Stimulated activated naive CD8-positive, alpha-beta T cell treated with anti-CD3 and anti-CD28 coated beads, Interleukin-15, amount 100 ng/mL, for 72 hours (primary cell): Measurements from ENCODE around the gene ALDH5A1.

Experiments used
- ATAC-seq: fragments of 150-1000 bp; cut with Tn5 transposase; 2 replicates; pipeline ENCODE4 v1.10.0; 2021; ENCODE audit warnings: mild to moderate bottlenecking, moderate library complexity
- DNase-seq, 2 donors: peaks; one replicate each; pipeline ENCODE4 v3.0.0; 2021 to 2022
- H3K27ac Mint-ChIP-seq, 2 donors: one replicate each; pipeline ENCODE4 v1.8.0; 2022; ENCODE audit warnings: mild to moderate bottlenecking in 2 of 2, mixed read lengths in 2 of 2, moderate library complexity in 2 of 2
- H3K27me3 Mint-ChIP-seq: one replicate; pipeline ENCODE4 v1.8.0; 2022; ENCODE audit warnings: mixed read lengths
- H3K4me1 Mint-ChIP-seq: one replicate; pipeline ENCODE4 v1.8.0; 2022; ENCODE audit warnings: mild to moderate bottlenecking, mixed read lengths
- H3K4me3 Mint-ChIP-seq, 2 donors: one replicate each; pipeline ENCODE4 v1.8.0; 2022; ENCODE audit warnings: mild to moderate bottlenecking in 2 of 2, mixed read lengths in 2 of 2, moderate library complexity in 1 of 2
- H3K9me3 Mint-ChIP-seq, 2 donors: one replicate each; pipeline ENCODE4 v1.8.0; 2022; ENCODE audit warnings: mixed read lengths in 2 of 2

ALDH5A1 gene

DNA sequence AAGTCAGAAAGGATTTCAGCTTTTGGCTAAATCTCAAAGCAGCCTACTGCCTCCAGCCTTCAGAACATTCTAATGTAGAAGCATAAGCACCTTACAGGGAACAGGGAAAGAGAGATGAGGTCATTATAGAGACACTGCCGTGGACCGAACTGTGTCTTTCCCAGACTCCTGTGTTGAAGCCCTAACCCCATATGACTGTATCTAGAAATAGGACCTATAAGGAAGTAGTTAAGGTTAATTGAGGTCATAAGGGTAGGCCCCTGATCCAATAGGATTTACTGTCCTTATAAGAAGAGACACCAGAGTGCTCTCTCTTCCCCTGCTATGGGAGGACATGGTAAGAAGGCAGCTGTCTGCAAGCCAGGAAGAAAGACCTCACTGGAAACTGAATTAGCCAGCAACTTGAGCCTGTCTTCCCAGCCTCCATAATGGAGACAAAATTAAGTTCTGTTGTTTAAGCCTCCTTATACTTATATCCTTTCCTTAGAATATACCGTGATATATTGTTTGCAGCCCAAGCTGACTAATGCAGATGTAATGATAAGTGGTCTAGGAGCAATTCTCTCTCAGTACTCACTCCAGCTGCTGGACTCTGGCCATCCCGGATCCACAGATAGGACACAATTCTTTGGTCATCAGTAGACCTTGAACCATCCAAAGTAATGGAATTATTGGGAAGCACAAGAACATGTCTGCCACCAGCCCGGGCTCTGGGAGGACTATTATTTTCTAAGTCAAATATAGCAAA is 71.4 kb downstream of the ALDH5A1 start:
- Mint-ChIP-seq H3K4me3 (no peak overlapping the region), H3K27me3 (peaks cover 6% of the 10 kb centered on the region), H3K4me1 (no peaks in the 10 kb centered on the region), H3K27ac (no peak overlapping the region), H3K9me3 (no peaks in the 10 kb centered on the region)
- DNase-seq (no peak), ATAC-seq (no peak)

DNA sequence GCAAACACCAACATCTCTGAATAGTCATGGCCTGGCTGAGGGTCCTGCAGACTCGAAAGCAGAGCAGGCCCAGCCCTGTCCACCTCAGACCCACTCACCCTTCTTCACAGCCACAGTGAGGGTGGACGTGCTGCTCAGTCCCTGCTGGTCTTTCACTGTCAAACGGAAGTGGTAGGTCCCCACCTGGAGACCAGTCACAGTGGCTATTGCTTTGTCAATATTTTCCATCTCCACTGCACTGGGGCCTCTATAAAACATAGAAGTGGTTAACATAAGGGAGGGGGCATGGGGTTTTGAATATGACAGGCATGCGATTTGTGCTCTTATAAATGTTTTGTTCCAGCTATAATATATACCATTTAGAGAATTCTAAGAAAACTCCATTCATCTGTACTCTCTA is 73.9 kb downstream of the ALDH5A1 start:
- Mint-ChIP-seq H3K27ac (no peak overlapping the region), H3K4me1 (no peaks in the 10 kb centered on the region), H3K4me3 (no peak overlapping the region), H3K27me3 (no peaks in the 10 kb centered on the region), H3K9me3 (no peaks in the 10 kb centered on the region)
- DNase-seq (no peak), ATAC-seq (no peak)

DNA sequence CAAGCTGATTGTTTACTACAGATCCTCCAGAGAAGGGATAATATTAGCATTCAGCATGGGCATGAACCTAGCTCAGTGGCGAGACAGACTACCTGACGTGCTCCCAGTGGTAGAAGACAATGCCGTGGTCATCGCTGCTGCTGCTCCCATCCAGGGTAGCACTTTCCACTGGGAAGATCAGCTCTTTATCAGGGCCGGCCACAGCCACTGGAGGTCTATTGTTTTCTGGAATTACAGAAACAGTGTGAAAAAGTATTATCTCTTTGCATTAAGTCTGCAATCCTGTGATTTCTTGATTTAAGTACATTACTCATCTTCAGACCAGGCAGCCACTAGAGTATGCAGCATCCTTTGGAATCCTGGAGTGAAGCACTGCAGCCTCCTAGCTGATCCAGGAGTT is 75.0 kb downstream of the ALDH5A1 start:
- H3K27me3 Mint-ChIP-seq, result no peaks in the 10 kb centered on the region
- ATAC-seq, result no peak
- no peaks in the 10 kb centered on the region for H3K4me1 Mint-ChIP-seq
- DNase-seq, result no peak
- H3K4me3 Mint-ChIP-seq, result no peak overlapping the region
- H3K27ac Mint-ChIP-seq, result no peak overlapping the region
- H3K9me3 Mint-ChIP-seq, result no peaks in the 10 kb centered on the region

DNA sequence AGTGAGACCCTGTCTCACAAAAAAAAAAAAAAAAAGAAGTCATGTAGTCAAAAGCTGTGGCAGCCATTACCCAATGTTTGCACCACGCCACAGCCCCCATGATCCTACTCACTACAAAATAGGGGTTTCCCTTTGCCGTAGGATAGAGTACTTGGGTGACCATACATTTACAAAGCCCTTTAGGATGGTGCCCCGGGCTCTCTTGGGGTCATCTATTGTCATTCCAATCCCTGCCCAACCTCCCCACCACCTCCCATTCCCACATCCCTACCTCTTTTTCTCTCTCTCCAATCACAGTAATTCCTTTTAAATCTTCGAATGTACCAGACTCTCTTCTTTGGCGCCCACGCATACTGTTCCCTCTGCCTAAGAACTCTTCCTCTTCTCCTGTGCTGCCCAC is 76.6 kb downstream of the ALDH5A1 start:
- Mint-ChIP-seq H3K27me3 (no peaks in the 10 kb centered on the region), H3K9me3 (no peaks in the 10 kb centered on the region), H3K27ac (no peak overlapping the region), H3K4me3 (no peak overlapping the region), H3K4me1 (no peaks in the 10 kb centered on the region)
- ATAC-seq, result no peak
- no peak for DNase-seq

DNA sequence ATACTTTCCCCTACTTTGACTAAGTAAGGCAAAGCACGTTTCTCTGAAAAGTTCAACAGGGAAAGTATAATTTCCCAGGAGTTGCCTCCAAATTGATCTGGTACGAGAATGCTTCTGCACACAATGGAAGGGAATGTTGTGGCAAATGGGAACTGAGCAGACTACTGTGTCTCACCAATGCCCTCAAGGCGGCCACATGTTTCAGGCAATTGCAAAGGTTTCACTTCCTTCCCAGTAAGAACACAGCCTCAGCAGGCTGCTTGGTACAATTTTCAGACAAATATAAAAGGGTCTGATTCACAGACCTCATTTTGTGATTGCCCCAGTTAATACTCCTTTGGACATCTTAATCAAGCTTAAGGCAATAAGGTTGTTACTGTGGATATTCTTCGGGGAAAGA is 80.0 kb downstream of the ALDH5A1 start:
- no peak overlapping the region for H3K4me3 Mint-ChIP-seq
- H3K27me3 Mint-ChIP-seq, result no peaks in the 10 kb centered on the region
- ATAC-seq (no peak), DNase-seq (no peak)
- no peaks in the 10 kb centered on the region for H3K9me3 Mint-ChIP-seq
- no peak overlapping the region for H3K27ac Mint-ChIP-seq
- no peaks in the 10 kb centered on the region for H3K4me1 Mint-ChIP-seq

DNA sequence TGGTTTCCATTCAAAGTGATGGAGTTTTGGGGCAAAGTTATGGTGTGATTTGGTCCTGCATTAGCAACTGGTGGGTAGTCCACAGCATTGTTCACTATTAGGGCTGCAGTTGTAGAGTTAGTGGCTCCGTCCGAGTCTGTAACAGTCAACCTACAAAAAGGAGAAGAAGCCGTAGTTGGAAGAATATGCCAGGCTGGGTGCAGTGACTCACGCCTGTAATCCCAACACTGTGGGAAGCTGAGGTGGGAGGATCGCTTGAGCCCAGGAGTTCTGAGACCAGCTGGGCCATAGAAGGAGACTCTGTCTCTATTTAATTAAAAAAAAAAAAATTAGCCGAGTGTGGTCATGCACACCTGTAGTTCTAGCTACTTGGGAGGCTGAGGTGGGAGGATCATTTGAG is 81.7 kb downstream of the ALDH5A1 start:
- H3K4me1 Mint-ChIP-seq, result no peaks in the 10 kb centered on the region
- no peak overlapping the region for H3K27ac Mint-ChIP-seq
- DNase-seq (no peak), ATAC-seq (no peak)
- H3K27me3 Mint-ChIP-seq, result no peaks in the 10 kb centered on the region
- no peaks in the 10 kb centered on the region for H3K9me3 Mint-ChIP-seq
- no peak overlapping the region for H3K4me3 Mint-ChIP-seq

DNA sequence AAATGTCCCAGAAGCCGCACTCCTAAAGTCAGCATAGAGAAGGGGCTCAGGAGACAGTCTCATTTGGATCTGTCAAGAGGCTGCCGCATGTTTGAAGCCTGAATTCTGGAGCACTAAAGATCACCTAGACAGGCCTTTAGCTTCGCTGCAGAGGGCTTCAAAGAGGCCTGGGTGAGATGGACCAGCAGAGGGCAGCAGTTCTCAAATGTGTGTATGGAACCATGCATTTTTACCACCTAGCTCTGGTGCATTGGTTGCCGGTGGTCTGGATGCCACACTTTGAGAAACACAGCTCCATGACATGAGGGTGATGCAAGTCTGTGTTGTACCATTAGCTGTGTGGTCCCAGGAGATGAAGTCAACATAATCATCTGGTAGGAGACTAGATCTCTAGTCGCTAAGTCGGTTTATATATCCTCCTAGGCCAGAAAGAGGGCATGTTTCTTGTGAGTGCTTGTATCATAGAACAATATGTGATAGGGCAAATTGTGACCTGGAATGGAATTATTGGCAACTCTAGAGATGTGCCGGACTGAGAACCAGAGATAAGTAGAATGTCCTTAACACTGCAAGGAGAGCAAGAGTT is 86.4 kb downstream of the ALDH5A1 start:
- ATAC-seq, result peak; percentile 93
- no peak overlapping the region for H3K27ac Mint-ChIP-seq
- H3K27me3 Mint-ChIP-seq, result no peaks in the 10 kb centered on the region
- H3K4me1 Mint-ChIP-seq, result peaks cover 6% of the 10 kb centered on the region
- peak; percentile 68 to 73 for DNase-seq
- H3K4me3 Mint-ChIP-seq, result no peak overlapping the region
- H3K9me3 Mint-ChIP-seq, result no peaks in the 10 kb centered on the region

DNA sequence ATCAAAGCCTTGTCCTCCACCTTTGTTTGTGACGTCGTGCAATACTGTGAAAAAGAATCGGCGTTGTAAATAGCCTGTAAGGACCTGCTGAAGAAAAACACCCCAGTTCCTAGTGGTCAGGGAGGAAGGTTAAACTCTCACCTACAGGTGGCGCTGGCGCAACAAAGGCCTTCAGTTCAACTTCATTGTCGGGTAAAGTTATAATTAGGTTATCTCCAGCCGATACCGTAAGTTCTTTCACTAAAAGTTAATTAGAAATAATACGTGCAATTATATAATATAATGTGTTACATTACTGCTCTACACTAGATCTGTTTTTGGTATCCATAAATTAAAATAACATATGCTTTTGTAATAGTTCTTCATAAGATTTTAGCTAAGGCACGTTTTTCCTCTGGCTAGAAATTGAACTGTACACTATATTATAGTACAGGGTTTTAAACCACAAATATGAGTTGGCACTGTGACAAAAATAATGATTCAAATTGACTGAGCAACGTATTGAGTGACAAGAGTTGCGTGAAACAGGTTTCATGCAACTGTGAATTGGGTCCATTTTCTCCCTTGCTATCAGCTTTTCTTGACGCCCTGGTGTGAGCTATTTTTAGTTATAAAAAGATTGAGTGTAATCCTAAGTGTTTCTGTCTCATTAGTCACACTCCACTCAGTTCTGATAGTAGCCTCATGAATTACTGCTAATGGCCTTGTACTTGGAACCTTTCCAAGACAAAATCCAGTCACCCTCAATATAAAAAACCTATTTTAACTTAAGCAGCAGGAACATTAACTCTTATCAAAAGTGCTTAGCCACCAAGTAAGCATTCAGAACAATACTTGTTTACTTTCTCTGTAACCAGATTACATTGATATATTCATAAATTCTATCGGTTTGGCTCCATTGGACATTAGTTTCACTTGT is 89.0 kb downstream of the ALDH5A1 start:
- Mint-ChIP-seq H3K9me3 (no peaks in the 10 kb centered on the region), H3K4me3 (peak overlapping the region; percentile 7 to 50), H3K4me1 (peaks cover 6% of the 10 kb centered on the region), H3K27me3 (peaks cover 18% of the 10 kb centered on the region), H3K27ac (no peak overlapping the region)
- peak; percentile 79 for ATAC-seq
- peak; percentile 61 to 73 for DNase-seq

DNA sequence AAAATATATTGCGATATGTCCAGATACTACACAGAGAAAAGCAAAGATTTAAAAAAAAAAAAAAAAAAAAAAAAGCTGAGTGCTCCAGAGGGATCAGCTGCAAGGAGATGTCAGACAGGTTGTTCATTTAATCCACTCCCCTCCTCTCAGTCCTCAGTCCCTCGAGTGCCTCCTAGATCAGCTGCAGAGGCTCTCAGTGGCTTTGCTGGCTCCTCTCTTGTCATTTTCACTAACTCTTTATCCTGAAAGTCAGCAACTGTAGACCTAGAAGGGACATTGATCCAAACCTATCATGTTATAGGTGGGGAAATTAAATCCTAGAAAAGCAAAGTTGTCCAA is 89.6 kb downstream of the ALDH5A1 start:
- Mint-ChIP-seq H3K27me3 (peaks cover 18% of the 10 kb centered on the region), H3K4me3 (no peak overlapping the region), H3K27ac (no peak overlapping the region), H3K4me1 (peaks cover 6% of the 10 kb centered on the region), H3K9me3 (no peaks in the 10 kb centered on the region)
- ATAC-seq, result no peak
- no peak for DNase-seq
